ELR (cell line): ENCODE results near the gene HCFC1.

Experiments
- DNase-seq: peaks from one replicate; pipeline ENCODE4 v3.0.0-alpha.2; 2015; ENCODE audit warnings: low read depth

Gene HCFC1

DNA sequence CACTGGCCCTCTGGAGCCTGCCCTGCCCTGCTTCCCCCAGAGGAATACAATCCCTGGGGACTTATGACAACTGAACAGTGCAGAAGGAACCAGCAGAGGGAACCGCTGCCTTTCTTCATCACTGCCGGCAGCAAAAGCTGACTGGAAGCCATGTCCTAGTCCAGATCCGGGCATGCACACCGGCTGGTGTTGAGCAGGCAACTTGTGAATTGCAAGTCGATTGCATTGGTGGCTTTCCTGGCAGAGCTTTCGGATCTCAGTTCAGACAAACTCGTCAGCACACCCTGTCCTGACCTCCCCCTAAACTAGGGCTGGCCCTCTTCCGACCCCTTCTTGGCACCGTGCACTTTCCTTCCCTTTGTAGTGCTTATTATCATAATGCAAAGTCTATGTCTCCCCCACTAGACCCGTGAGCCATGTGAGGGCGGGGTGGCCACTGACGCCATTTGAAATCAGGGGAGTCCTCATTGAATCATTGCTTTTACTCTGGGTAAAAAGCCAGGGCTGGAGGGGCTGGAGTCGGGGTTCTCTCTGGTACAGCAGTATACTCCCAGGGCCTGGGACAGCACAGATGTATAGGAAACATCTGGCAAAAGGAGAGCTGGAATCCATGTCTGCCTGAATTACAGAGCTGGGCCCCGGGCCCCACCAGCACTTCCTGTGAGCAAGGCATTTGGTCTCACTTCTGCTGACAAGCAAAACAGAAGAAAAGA, 47.3 kb downstream of the HCFC1 start:
- peak; percentile 61 for DNase-seq

- peak; percentile 63 for DNase-seq
These were observed 48.4 kb downstream of the HCFC1 start for GRCh38 chrX:153922932-153923857.

DNA sequence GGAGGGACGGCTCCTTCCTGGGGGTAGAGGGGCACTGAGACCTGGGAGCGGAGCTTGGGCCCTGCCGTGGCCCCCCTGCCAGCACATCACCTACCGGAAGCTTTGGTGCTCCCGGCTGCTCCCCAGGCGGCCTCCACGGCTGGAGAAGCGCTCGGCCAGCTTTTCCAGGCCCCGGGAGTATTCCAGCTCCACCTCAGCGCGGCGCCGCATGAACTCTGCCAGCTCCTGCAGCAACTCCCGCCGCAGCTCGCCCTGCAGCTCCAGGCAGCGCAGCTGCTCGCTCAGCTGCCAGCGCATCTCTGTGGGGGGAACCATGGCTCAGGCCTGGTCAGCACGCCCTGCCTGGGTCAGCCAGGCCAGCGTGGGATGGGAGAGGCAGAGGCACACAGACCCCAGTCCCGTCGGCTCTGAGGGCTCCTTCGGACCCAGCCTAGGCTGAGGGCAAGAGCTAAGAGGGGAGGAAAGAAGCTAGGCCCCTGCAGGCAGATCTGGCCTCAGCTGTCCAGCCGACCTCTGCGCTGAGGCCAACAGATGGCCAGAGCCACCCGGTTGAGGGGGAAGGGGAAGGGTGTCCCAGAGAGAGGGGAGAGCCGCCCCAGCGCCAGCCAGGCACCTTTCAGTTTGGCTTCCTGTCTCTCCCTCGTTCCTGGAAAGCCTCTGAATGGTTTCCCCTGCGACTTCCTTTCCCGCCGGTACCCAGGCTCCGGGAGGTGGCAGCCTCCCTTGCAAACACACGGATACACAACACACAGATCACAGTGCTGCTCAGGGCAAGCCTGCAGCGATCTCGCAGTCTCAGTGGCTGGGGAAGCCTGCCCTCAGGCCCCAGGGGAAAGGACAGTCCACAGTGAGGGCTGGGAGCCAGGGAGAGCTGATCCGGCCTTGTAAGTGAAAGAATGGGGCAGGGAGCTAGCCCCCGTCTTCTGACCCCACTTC, 49.8 kb downstream of the HCFC1 start:
- DNase-seq, result no peak

GRCh38 chrX:153921070-153921469, 50.5 kb downstream of the HCFC1 start:
- no peak for DNase-seq

DNA sequence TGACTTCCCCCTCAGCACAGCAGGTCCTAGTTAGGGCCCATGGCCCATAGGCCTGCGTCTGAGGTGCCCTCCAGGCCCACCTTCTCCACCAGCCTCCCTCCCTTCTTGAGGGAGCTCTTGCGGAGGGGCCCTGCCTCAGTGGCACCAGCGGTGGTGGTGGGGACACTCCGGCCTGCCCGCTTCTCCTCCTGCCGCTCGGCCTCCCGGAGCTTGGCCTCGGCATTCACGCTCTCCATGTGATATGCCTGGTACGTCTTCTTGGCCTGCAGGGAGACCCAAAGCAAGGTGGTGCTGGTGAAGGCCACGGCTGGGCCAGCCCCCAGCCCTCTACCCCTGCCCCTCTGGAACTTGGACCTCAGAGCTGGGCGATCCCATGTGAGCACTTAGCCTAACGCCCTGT, 51.1 kb downstream of the HCFC1 start:
- no peak for DNase-seq

DNA sequence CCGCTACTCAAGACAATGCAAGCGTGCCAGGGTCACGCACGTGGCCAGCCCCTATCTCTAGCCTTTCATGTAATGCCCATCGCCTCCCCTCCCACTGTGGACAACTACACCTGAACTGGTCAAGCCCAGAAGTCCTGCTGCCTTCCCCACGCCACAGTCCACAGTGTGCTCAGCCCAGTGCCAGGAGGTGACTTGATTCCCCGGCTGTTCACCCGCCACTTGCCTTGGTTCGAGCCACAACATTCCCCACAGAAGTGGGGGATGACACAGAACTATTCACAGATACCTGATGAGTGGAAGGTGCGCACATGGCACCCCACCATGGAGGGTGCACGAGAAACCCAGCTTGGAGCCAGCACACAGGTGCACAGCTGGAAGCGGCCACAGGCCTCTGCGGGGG, 52.3 kb downstream of the HCFC1 start:
- DNase-seq, result no peak

- DNase-seq, result no peak
These were observed 53.7 kb downstream of the HCFC1 start for GRCh38 chrX:153917869-153918268.

DNA sequence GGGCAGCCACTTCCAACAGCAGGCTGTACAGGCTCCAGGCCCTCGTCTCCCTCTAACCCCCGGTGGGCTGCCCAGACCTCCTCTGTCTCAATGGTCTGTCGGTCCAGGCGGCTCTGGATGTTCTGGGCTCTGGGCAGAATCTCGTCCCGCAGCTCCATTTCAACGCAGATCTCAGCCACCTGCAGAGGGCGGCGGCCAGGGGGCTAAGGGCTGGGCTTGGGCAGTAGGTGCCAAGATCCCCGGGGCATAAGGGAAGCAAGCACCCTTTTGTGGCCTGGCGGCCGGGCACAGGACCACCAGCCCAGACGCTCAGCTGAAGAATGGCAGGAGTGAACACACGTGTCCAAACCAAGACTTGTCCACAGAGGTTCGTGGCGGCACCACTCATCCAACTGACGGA, 57.9 kb downstream of the HCFC1 start:
- no peak for DNase-seq

DNA sequence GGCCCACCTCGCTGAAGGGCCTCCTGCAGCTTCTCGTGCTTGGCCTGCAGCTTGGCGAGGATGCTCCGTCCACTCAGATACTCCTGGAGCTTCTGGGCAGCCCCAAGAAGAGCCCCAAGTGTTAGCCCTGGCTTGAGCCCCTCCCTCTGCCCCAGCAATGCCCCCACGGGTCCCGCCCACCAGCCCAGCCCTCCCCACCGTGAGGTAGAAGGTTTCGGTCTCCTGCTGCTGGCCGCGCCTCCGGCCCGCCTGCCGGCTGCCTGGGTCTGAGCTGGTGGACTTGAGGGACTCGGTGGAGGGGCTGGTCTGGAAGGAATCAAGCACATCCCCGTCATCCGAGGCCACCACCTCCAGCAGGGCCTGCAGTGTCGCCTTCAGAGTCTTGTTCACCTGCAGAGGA, 58.4 kb downstream of the HCFC1 start:
- DNase-seq, result no peak

- DNase-seq, result no peak
These were observed 59.8 kb downstream of the HCFC1 start for GRCh38 chrX:153911798-153912197.

DNA sequence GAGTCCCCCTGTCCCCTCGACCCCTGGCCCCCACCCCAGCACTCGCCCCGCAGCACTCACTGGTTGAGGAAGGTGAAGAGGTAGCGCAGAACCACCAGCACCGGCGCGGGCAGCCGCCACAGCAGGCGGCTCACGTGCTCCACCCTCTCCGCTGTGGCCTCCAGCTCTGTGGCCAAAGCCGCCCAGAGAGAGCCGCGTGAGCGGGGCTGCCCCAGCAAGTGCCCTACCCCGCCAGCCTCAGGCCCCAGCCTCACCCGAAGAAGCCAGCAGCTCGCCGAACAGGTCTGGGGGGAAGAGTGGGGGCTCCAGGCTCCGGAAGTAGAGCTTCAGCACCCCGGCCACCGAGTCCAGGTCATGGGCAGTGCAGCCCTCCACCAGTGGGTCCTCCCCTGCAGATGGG, 61.2 kb downstream of the HCFC1 start:
- no peak for DNase-seq

GRCh38 chrX:153909980-153910360, 61.6 kb downstream of the HCFC1 start:
- no peak for DNase-seq

GRCh38 chrX:153909024-153909979, 62.3 kb downstream of the HCFC1 start:
- no peak for DNase-seq

GRCh38 chrX:153908219-153908860, 63.3 kb downstream of the HCFC1 start:
- DNase-seq, result no peak

GRCh38 chrX:153907456-153907855, 64.2 kb downstream of the HCFC1 start:
- no peak for DNase-seq

DNA sequence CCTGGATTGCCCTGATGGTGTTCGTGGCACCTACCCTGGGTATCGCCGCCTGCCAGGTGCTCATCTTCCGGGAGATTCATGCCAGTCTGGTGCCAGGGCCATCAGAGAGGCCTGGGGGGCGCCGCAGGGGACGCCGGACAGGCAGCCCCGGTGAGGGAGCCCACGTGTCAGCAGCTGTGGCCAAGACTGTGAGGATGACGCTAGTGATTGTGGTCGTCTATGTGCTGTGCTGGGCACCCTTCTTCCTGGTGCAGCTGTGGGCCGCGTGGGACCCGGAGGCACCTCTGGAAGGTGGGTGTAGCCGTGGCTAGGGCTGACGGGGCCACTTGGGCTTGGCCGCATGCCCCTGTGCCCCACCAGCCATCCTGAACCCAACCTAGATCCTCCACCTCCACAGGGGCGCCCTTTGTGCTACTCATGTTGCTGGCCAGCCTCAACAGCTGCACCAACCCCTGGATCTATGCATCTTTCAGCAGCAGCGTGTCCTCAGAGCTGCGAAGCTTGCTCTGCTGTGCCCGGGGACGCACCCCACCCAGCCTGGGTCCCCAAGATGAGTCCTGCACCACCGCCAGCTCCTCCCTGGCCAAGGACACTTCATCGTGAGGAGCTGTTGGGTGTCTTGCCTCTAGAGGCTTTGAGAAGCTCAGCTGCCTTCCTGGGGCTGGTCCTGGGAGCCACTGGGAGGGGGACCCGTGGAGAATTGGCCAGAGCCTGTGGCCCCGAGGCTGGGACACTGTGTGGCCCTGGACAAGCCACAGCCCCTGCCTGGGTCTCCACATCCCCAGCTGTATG, 65.3 kb downstream of the HCFC1 start:
- DNase-seq, result no peak

DNA sequence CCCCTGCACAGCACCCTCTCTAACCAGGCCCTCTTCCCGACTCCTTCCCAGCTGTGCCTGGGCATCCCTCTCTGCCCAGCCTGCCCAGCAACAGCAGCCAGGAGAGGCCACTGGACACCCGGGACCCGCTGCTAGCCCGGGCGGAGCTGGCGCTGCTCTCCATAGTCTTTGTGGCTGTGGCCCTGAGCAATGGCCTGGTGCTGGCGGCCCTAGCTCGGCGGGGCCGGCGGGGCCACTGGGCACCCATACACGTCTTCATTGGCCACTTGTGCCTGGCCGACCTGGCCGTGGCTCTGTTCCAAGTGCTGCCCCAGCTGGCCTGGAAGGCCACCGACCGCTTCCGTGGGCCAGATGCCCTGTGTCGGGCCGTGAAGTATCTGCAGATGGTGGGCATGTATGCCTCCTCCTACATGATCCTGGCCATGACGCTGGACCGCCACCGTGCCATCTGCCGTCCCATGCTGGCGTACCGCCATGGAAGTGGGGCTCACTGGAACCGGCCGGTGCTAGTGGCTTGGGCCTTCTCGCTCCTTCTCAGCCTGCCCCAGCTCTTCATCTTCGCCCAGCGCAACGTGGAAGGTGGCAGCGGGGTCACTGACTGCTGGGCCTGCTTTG, 66.0 kb downstream of the HCFC1 start:
- no peak for DNase-seq

DNA sequence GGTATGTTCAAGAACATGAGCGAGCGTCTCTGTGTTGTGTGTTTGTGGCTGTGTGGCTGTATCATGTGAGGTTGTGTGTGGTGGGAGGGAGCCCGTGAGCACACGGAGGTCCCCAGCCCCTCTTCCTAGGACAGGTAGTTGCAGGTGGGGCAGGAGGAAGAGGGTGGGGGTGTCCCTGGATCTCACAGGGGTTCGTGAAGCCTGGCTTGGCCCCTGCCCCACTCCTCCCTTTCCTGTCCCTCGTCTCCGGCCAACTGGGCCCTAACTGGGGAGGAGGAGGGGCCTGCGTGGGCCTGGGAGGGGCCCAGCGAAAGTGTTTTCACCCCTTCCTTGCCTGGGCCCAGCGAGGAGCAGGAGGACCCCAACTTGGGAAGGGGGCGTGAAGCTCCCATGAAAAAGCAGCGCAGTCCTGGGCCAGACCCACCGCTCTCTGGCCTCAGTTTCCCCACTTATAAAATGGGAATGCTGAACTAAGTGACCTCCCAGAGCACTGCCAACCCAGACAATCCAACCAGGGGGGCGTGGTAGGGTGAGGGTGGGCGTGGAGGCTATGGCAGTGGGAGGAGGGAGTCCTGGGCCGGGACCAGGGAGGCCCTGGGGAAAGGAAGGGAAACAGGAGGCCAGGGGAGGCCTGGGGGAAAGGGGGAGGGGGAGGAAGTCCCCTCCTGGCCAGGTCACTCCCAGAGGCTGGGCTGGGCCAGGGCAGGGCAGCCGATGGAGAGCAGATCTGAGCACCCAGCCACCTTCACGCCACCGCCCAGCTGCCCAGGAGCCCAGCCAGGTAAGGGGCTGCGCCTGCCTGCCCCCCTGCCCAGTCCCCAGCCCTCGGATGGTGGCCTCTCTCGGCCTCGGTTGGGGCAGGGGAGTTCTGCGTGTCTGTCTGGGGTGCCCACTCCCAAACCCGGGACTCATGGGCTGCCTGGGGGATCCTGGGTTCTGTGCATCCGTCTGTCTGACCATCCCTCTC, 67.3 kb downstream of the HCFC1 start, which contains the start of gene AVPR2:
Gene AVPR2 (plus strand): TSS at position 683 of the 967 bp plus-strand sequence. CDS start 473 bp downstream, outside the sequence.
- no peak for DNase-seq
